ENCODE measurements around the gene DCAF4L1. TPM values are rescaled to one million over a fixed set of nuclear protein-coding genes. Genes with fewer than 3 reads are reported as not detected.

DCAF4L1 gene
- total and polyA plus RNA-seq, 2 of the 4 experiments (the other 2 are of a cell fraction), result 0.07 to 0.18 TPM

DNA sequence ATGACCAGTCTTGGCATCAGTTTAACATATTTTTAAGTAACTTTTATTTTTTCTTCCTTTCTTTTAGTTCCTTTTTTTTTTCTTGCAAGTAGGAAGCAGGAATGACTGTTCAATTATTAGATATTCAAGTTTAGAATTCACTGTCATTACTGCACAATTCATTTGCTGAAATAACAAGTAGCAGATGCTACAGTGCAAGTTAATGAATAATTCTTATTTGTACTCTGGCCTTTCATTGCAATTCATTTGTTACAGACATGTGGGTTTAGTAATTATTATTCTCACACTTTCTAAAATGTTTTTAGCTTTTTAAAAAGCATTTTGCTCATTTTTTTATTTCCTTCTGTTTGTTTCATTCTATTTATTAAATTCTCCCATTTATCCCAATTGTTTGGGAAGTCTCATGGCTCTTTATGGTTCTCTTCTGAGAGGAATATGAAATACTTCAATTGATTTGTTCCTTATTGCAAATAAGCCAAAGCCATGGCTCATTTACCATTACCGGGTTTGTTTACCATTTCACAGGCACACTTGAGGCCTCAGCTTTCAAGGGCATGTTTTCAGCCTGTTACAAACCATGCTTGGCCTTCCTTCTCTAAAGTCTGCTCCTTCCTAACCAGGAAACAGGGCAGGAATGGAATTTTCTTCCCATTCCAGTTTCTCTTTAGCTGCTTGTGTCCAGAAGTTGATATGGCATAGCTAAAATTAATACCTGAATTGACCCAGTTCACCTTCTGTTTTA is 4.6 kb upstream of the DCAF4L1 start (continued):
- TF ChIP-seq RFX5 (IDR thresholded peaks at IDR 0.05; ENCODE audit: low read depth, low read length), result no peak

DNA sequence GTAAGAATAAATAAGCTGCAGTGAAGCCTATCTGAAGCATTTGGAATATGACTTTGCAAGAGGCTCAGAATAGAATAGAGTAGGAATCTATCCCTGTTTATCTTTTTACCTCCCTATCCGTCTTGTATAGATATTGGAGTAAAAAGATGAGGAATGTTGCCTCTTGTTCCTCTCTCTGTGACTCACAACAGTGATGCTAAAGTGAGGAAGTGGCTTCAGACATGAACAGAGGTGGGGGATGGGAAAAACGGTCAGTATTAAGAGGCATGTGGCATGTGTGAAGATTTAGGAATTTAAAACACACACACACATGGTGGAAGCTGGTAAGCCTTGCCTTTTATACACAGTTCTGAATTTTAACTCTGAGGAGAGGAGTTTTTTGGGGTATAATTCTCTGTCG is 3.8 kb upstream of the DCAF4L1 start:
- peak overlapping the region; percentile 55 to 83; a peak in 3 of 4 replicates for H4K8ac ChIP-seq (ENCODE audit: low read depth in 2 of 2, low read length in 2 of 2)
- H3K4me2 ChIP-seq (ENCODE audit: low read depth, low read length), result no peak overlapping the region
- 0 out of 2 replicates have a peak overlapping the region, but pooled peaks have one; percentile 67 for H3K14ac ChIP-seq (replicated peaks; ENCODE audit: low read depth, low read length)
- no peak overlapping the region for H3K56ac ChIP-seq (ENCODE audit: extremely low read depth, insufficient read depth, low read length)
- no peaks in the 10 kb centered on the region for H3K9me1 ChIP-seq (ENCODE audit: insufficient read depth, low read length)
- H3K79me1 ChIP-seq (ENCODE audit: low read depth in 1 of 2, low read length in 2 of 2), result no peaks in the 10 kb centered on the region
- intact Hi-C loops (cut with micrococcal nuclease), result no loop called here
- H2BK20ac ChIP-seq (ENCODE audit: low read depth, low read length), result no peak overlapping the region; the same call in 1 of the 2 replicates
- no CpG with 5 or more reads among the region's 3 CpGs for WGBS, 2 experiments (ENCODE audit: extremely low coverage in 2 of 2, insufficient read length in 1 of 2)
- POLR2A ChIA-PET (ENCODE audit: unreplicated experiment), result no interaction called here
- DNase-seq (peak; percentile 57), ATAC-seq (ENCODE audit: low read depth) (peak; percentile 71)
- H4K91ac ChIP-seq (ENCODE audit: insufficient read depth, low read depth, low read length), result no peak overlapping the region
- H2BK15ac ChIP-seq (ENCODE audit: low read depth, low read length), result no peak overlapping the region; the same call in 2 of the 3 replicates
- peak overlapping the region; percentile 76 for H2AK9ac ChIP-seq (replicated peaks; ENCODE audit: low read depth, low read length, poor library complexity)
- H4K5ac ChIP-seq (ENCODE audit: low read depth, low read length), result no peak overlapping the region
- H4K20me1 ChIP-seq (ENCODE audit: insufficient read depth, low read length), result no peaks in the 10 kb centered on the region
- H3K18ac ChIP-seq (ENCODE audit: low read depth, low read length), result no peak overlapping the region
- TF ChIP-seq RFX5 (IDR thresholded peaks at IDR 0.05; ENCODE audit: low read depth, low read length), result no peak
- TF ChIP-seq, protein P1, sequence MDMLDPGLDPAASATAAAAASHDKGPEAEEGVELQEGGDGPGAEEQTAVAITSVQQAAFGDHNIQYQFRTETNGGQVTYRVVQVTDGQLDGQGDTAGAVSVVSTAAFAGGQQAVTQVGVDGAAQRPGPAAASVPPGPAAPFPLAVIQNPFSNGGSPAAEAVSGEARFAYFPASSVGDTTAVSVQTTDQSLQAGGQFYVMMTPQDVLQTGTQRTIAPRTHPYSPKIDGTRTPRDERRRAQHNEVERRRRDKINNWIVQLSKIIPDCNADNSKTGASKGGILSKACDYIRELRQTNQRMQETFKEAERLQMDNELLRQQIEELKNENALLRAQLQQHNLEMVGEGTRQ (IDR thresholded peaks at IDR 0.05; ENCODE audit: low read depth, low read length), result no peak
- no peak for TF ChIP-seq NFE2L2 (IDR thresholded peaks at IDR 0.05; ENCODE audit: low read depth, low read length)
- no peak for TF ChIP-seq SMC3 (IDR thresholded peaks at IDR 0.05; ENCODE audit: low read depth, low read length)
- TF ChIP-seq CHD1 (IDR thresholded peaks at IDR 0.05; ENCODE audit: low read depth, low read length), result no peak
- no peak for TF ChIP-seq POLR2A (IDR thresholded peaks at IDR 0.05; ENCODE audit: low read depth, low read length)
- TF ChIP-seq MAZ (IDR thresholded peaks at IDR 0.05; ENCODE audit: borderline replicate concordance, low read depth, low read length), result no peak
- no peak for TF ChIP-seq BHLHE40 (IDR thresholded peaks at IDR 0.05; ENCODE audit: low read depth, low read length)
- no peak for TF ChIP-seq FOS (IDR thresholded peaks at IDR 0.05; ENCODE audit: low read depth, low read length)
- no peak for TF ChIP-seq MXI1 (IDR thresholded peaks at IDR 0.05; ENCODE audit: borderline replicate concordance, low read depth, low read length)
- TF ChIP-seq RCOR1 (IDR thresholded peaks at IDR 0.05; ENCODE audit: insufficient replicate concordance, low read length), result no peak
- TF ChIP-seq, protein P2, sequence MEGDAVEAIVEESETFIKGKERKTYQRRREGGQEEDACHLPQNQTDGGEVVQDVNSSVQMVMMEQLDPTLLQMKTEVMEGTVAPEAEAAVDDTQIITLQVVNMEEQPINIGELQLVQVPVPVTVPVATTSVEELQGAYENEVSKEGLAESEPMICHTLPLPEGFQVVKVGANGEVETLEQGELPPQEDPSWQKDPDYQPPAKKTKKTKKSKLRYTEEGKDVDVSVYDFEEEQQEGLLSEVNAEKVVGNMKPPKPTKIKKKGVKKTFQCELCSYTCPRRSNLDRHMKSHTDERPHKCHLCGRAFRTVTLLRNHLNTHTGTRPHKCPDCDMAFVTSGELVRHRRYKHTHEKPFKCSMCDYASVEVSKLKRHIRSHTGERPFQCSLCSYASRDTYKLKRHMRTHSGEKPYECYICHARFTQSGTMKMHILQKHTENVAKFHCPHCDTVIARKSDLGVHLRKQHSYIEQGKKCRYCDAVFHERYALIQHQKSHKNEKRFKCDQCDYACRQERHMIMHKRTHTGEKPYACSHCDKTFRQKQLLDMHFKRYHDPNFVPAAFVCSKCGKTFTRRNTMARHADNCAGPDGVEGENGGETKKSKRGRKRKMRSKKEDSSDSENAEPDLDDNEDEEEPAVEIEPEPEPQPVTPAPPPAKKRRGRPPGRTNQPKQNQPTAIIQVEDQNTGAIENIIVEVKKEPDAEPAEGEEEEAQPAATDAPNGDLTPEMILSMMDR (conservative IDR thresholded peaks at IDR 0.05; ENCODE audit: low read depth, low read length), result no peak
- TF ChIP-seq RAD21 (IDR thresholded peaks at IDR 0.05; ENCODE audit: low read length), result no peak
- H3K4me3 ChIP-seq (ENCODE audit: insufficient read depth, low read depth, low read length), result no peak overlapping the region
- H3K9ac ChIP-seq (ENCODE audit: low read depth, low read length), result no peak overlapping the region
- in situ Hi-C loops (cut with MboI; ENCODE audit: low sequenced_read_pairs), result no loop called here
- no peak overlapping the region; the same call in 1 of the 2 replicates for H3K23ac ChIP-seq (ENCODE audit: low read depth, low read length)
- no TSS peak for BruUV-seq (replicated peaks)
- CTCF ChIA-PET, result interaction anchor here (0.8 kb wide), 1 partner anchor 14 kb away, joined by 4 read pairs; no protein-coding TSS in a partner anchor
- no peak overlapping the region for H2AK5ac ChIP-seq (ENCODE audit: low read depth, low read length)
- no peaks in the 10 kb centered on the region for H3K9me3 ChIP-seq (ENCODE audit: control insufficient read depth, insufficient read depth, low read length)
- H3K36me3 ChIP-seq (ENCODE audit: control insufficient read depth, insufficient read depth, low read length), result no peaks in the 10 kb centered on the region
- H2BK120ac ChIP-seq (ENCODE audit: low read depth, low read length), result no peak overlapping the region
- H2AFZ ChIP-seq (replicated peaks; ENCODE audit: low read length, poor library complexity), result peak overlapping the region; percentile 73
- no peak overlapping the region for H3K4ac ChIP-seq (ENCODE audit: low read depth, low read length)
- peak overlapping the region; percentile 3 for H2BK5ac ChIP-seq (ENCODE audit: low read depth, low read length, poor library complexity, severe bottlenecking)
- dilution Hi-C loops (cut with HindIII; ENCODE audit: low sequenced_read_pairs, unreplicated experiment), result no loop called here
- no peaks in the 10 kb centered on the region for H3K27me3 ChIP-seq (ENCODE audit: control insufficient read depth, insufficient read depth, low read length)
- H3K4me1 ChIP-seq (ENCODE audit: control insufficient read depth, insufficient read depth, low read length), result peaks cover 4% of the 10 kb centered on the region; the same call in 1 of the 2 replicates
- no peak overlapping the region for H3K27ac ChIP-seq (ENCODE audit: insufficient read depth, low read length)

All from IMR-90 (cell line).